ENCODE results near the gene TBC1D14.

GRCh38 chr4:7000421-7001176, 91.0 kb downstream of the TBC1D14 start:
- TF ChIP-seq POLR2A (IDR thresholded peaks at IDR 0.05) (no peak), CTCF (IDR thresholded peaks at IDR 0.05) (no peak)
